Measurements from ENCODE around the gene RREB1. TPM values are rescaled to one million over a fixed set of nuclear protein-coding genes. Genes with fewer than 3 reads are reported as not detected.

The RREB1 gene
- total RNA-seq, 2 experiments from 2014 or later, result 10.8 to 12.2 TPM

GRCh38 chr6:7300926-7301325 lies 193.2 kb downstream of the RREB1 start:
- Mint-ChIP-seq H3K4me1 (ENCODE audit: low read depth) (peaks cover 19% of the 10 kb centered on the region), H3K27me3 (ENCODE audit: low read depth) (no peaks in the 10 kb centered on the region), H3K9me3 (no peaks in the 10 kb centered on the region), H3K27ac (no peak overlapping the region), H3K36me3 (ENCODE audit: low read depth) (peaks cover 43% of the 10 kb centered on the region), H3K4me3 (no peak overlapping the region)
- CTCF ChIA-PET, result interaction anchor here (1.3 kb wide), 1 partner anchor 16 kb away, joined by 3 read pairs; no protein-coding TSS in a partner anchor
- intact Hi-C loops (cut with micrococcal nuclease), result loop anchor here (10.0 kb wide), 1 partner anchor 584 kb away; no protein-coding TSS in a partner anchor
- no peak for DNase-seq

Other genes with a start within 250 kb of the RREB1 start
- gene SSR1, start 205.2 kb downstream of the RREB1 start, total RNA-seq, result 100 to 1,000 TPM; 116 to 121 TPM

All from activated naive CD4-positive, alpha-beta T cell treated with anti-CD3 and anti-CD28 coated beads for 36 hours (primary cell).